Measurements from ENCODE around the gene PIK3AP1.

DNA sequence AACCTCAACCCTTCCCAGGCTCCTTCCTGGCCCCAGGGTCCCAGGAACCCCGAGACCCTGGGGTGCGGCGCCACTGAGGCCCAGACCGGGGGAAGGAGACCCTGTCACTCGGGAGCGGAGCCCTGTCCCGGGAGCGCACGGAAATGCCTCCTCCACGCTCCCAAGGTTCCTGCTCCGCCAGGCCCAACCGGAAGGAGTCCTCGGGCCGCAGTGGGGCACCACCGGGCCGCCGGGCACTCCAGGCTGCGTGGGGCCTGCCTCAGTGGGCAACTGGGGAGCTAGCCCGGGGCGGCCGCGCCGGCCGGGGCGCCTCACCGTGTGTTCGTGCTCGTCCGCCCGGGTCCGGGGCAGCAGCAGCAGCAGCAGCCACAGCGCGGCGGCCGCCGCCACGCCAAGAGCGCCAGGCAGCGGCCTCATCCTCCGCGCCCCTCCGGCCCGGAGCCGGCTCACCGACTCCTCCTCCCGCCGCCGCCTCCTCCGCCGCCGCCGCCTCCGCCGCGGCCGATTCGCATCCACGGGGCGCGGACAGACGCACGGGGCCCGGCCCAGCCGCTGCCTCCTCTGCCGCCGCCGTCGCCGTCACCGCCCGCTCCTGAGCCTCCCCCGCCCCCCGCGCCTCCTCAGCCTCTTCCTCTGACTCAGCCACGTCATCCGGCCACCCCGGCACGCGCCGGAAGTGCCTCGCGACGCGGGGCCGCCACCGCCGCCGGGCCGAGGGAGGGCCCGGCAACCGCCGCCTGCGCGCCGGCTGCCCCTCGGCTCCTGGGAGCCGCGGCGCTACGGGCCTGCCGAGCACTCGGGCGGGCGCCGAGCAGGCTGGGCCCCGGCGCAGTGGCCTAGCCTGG lies 133.7 kb downstream of the PIK3AP1 start, which contains the start of gene TM9SF3:
- no peak for TF ChIP-seq EZH2 (conservative IDR thresholded peaks at IDR 0.05; ENCODE audit: low read depth, low read length)
- no peak for TF ChIP-seq SRY (CRISPR knock-in tag; IDR thresholded peaks at IDR 0.05)
- 0 out of 2 replicates have a peak, but pooled peaks have one; percentile 13 for TF ChIP-seq ZNF724P (CRISPR knock-in tag; IDR thresholded peaks at IDR 0.05; ENCODE audit: borderline replicate concordance)
- TF ChIP-seq, protein P1, sequence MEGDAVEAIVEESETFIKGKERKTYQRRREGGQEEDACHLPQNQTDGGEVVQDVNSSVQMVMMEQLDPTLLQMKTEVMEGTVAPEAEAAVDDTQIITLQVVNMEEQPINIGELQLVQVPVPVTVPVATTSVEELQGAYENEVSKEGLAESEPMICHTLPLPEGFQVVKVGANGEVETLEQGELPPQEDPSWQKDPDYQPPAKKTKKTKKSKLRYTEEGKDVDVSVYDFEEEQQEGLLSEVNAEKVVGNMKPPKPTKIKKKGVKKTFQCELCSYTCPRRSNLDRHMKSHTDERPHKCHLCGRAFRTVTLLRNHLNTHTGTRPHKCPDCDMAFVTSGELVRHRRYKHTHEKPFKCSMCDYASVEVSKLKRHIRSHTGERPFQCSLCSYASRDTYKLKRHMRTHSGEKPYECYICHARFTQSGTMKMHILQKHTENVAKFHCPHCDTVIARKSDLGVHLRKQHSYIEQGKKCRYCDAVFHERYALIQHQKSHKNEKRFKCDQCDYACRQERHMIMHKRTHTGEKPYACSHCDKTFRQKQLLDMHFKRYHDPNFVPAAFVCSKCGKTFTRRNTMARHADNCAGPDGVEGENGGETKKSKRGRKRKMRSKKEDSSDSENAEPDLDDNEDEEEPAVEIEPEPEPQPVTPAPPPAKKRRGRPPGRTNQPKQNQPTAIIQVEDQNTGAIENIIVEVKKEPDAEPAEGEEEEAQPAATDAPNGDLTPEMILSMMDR (CRISPR knock-in tag; IDR thresholded peaks at IDR 0.05) = peak; percentile 26; the same call in 1 of the 2 replicates
- TF ChIP-seq POLR2AphosphoS5 (IDR thresholded peaks at IDR 0.05; ENCODE audit: low read depth, low read length) = peak; percentile 50; the same call in 1 of the 2 replicates
- TF ChIP-seq GABPA (IDR thresholded peaks at IDR 0.05; ENCODE audit: low read depth, low read length) = peak; percentile 88
- peak; percentile 87 for TF ChIP-seq GABPA (CRISPR knock-in tag; IDR thresholded peaks at IDR 0.05; ENCODE audit: low read depth)
- TF ChIP-seq ZNF17 (CRISPR knock-in tag; IDR thresholded peaks at IDR 0.05) = no peak
